OCI-LY7 (cell line): Measurements from ENCODE around the gene STAT4.

Experiments
- CTCF ChIP-seq: fragments of 200-600 bp; sonication (generic); conservative IDR thresholded peaks from 2 replicates; pipeline ENCODE4 v1.5.1; 2014; ENCODE audit warnings: mild to moderate bottlenecking, antibody characterized with exemption, low read length, moderate library complexity, mixed read lengths
- EZH2phosphoT487 ChIP-seq: fragments of 200-600 bp; sonication (generic); IDR thresholded peaks from 2 replicates; pipeline ENCODE4 v1.6.1; 2018; ENCODE audit warnings: low read depth, borderline replicate concordance, mild to moderate bottlenecking, mixed run types, antibody characterized with exemption, low read length, moderate library complexity, mixed read lengths

- TF ChIP-seq CTCF (no peak), EZH2phosphoT487 (no peak)
Measured at GRCh38 chr2:191063584-191063983, 87.2 kb downstream of the STAT4 start.
